Measurements from ENCODE around the gene CCM2L.

DNA sequence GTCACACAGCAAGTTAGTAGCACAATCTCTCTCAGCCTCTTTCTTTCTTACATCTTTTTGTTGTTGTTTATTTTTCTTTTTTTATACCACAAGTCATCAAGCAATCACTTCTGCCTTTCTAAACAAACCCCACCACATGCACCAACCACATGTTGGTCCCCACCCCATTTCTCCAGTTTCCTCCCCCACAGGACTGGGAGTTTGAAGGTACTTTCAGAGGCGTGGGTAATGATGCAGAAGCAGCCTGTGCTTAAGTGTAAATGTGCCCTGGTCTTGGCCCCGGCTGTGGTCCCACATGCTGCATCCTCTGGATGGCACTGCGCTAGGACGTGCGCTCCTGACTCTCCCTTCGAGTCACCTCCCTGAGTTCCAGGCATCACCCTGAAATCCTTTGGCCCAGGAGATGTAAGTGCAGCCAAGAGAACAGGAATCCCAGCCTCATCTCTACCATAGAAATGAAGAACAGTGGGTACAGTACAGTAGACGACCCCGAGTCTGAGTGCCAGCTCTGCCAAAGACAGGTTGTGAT, 47.5 kb downstream of the CCM2L start:
- TF ChIP-seq EGR1 (IDR thresholded peaks at IDR 0.05) (no peak), TAF1 (IDR thresholded peaks at IDR 0.05; ENCODE audit: low read depth) (no peak)
